GM19395 (cell line): ENCODE measurements around the gene BCL2A1.
"Not testable (repeated sequence)": the region's sequence is repeated elsewhere in the genome, so short reads cannot be mapped to it uniquely, and the experiment has no call there.

Experiments
- ATAC-seq: cut with Tn5 transposase; IDR thresholded peaks from one replicate; pipeline ENCODE4 v1.9.1; 2021; ENCODE audit warnings: mild to moderate bottlenecking, moderate library complexity; ENCODE audit not compliant: unreplicated experiment

BCL2A1 gene

GRCh38 chr15:79989682-79990081 lies 18.7 kb upstream of the BCL2A1 start:
- ATAC-seq = no peak

- no peak for ATAC-seq
Observed at GRCh38 chr15:79989183-79989582, 18.2 kb upstream of the BCL2A1 start.

DNA sequence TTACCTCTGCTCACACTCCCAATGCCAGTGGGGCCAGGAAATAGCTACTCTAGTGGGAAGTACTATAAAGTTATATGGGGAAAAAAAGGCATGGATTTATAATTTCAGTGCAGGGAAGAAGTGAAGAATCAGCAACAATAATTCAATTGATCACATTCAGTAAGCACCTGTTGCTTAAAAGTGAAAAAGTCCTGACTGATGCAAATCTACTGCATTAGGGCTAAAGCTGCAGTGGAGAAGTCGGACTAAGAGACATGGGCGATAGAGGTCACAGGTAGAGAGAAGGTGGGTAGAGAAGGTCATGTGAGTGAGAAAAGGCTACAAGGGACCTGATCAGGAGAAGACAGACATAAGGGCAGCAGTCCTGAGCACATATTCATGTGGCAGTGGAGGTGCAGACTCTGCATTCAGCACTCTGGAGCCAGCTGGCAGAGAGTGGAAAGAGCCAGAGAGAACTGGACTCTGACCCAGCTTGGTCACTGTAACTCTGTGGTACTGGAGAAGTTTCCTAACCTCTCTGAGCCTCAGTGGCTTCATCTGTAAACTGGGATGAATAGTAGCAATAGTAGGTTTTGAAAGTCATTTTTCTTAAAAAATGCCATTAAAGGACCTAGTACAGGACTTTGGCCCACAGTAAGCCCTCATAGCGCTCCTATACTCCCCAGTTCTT lies 17.6 kb upstream of the BCL2A1 start:
- ATAC-seq = no peak

GRCh38 chr15:79987969-79988368 lies 17.0 kb upstream of the BCL2A1 start:
- no peak for ATAC-seq

GRCh38 chr15:79987569-79987955 lies 16.6 kb upstream of the BCL2A1 start:
- no peak for ATAC-seq

GRCh38 chr15:79981831-79982455 lies 10.9 kb upstream of the BCL2A1 start:
- peak; percentile 32 for ATAC-seq

GRCh38 chr15:79978655-79979514 lies 7.9 kb upstream of the BCL2A1 start:
- peak; percentile 71 for ATAC-seq

- no peak for ATAC-seq
Observed at GRCh38 chr15:79978260-79978654, 7.3 kb upstream of the BCL2A1 start.

DNA sequence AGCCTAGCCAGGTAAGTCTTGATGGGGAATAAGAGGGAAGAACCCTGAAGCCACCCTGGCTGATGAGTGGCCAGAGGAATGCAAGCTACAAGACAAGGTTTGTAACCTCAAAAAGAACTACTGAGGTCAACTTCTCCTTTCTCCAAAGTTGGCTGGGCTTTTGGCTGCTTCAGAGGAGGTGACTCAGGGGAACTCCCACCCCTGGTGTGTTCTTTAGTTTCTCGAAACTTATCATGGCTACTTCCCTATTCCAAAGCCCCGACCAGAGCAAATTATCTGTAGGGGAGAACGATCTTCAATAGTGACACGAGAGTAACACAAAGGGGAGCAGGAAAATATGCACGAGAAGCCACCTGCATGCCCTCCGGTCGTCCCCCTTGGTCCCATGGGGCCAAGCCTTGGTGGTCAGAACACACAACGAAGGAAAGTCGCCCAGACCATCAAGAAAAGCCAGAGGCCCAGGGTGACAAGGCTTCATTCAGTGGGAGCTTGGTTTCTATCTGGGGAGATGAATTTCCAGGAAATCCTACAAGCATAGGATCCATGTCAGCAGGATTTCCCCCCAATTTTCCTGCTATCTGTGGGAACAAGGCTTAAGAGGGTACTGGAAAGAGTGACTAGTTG lies 6.5 kb upstream of the BCL2A1 start:
- peak; percentile 58 for ATAC-seq

DNA sequence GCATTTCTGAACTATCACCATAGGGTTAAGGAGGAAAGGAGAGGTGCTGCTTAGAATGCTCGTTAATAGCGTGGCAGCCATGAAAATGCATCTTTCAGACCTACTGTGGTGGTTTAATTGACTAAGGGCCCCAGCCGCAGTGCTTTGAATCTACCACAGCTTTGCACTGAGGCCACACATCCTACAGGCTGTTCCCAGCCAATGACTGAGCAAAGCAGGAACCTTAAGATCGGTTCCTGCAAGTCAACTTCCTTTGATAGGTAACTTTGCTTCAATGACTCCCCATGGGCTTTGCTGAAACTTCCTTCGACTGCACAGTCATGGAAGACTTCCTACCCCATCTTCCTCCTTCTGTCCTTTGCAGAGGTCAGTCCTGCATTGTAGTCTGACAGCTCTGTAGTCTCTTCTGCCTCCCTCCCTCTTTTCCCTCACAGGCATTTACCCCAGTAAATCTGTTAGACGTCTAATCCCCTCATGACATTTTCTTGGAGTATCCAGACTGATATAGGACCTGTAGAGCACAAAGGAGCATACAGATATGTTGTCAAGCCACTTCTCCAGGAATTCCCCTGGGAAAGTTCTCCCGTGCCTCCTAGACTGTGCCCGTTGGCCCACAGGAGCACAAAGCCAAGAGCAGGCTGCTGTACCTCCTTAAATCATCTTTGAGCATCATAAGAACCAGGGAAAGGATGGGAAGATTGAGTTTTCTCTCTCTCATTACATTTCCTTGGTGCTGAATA lies 2.6 kb upstream of the BCL2A1 start:
- no peak for ATAC-seq

DNA sequence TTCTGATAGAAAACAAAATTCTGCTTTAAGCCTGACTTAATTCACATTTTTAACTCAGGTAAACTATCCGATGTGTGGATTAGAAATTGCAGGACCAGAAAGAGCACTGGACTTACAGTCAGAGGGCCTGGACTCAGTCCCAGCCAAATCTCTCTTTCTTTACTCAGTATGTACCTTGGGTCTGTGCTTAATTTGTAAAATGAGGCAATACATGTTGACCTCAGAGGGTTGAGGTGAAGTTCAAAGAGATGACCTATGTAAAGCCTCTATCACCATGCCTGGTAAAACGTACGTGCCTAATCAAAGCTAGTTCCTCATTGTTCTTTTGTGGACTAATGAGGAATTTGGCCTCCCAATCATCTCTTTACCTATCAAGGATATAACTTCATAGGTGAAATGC lies 1.9 kb upstream of the BCL2A1 start:
- ATAC-seq = no peak

DNA sequence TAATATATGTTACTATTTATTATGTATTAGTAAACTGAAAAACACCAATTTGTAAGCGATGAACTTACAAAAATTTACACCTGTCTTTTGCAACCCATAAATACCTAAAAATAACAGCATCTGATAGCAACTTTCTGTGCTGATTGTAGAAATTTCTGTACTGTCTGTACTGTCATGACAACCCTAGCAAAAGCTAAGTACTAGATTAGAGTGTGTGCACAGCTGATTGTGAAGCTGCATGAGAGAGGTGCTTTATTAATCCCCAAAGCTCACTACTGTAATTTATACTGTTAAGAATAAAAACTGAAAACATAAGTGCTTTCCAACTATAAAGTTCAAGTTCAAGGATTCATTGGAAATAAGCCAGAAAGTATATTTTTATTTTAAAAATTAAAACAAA lies 815 bp downstream of the BCL2A1 start:
- ATAC-seq = no peak

DNA sequence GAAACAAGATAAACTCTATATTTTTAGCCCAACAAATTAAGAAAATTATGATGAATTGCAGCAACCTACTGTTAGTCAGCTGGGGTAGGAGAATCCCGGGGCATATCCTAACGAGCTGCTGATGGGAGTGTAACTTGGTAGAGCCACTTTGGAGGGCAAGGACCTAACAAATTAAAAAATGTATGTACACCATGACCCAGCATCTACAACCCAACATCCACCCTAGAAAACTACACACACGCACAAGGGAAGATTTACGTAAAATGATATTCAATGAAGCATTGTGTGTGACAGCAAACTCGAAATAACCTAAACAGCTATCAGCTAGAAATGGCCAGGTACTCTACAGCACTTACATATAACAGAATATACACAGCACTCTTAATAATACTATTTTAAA lies 1.9 kb downstream of the BCL2A1 start:
- ATAC-seq = no peak

- no peak for ATAC-seq
Observed at GRCh38 chr15:79967298-79968182, 3.5 kb downstream of the BCL2A1 start.

DNA sequence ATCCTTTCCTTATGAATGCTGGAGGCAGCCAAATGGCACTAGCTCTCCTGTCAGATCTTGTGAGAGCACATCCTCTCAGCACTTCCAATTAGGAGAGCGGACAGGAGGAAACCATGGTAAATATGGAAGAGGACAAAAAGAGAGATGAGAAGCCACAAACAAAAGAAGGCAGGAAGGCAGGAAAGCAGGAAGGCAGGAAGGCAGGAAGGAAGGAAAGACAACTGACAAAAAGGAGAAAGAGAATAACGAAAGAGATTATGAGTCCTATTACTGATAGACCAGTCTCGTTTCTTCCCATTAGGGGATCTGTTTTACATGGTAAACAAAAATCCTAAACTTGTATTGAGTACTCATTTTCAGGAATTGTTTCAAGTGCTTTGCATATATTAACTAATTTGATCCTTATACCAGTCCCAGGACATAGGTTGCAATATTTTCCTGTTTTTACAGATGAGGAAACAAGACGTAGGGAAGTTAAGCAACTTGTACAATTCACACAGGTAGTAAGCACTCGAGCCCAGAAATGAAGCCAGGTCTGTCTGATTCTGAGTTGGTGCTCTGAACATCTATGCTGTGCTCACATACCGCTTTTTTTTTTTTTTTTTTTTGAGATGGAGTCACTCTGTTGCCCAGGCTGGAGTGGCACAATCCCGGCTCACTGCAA lies 4.2 kb downstream of the BCL2A1 start:
- ATAC-seq = no peak

- ATAC-seq = no peak
Observed at GRCh38 chr15:79965846-79966630, 5.0 kb downstream of the BCL2A1 start.

GRCh38 chr15:79964232-79964805 lies 6.7 kb downstream of the BCL2A1 start:
- no peak for ATAC-seq

- ATAC-seq = not testable (repeated sequence)
Observed at GRCh38 chr15:79962921-79963320, 8.1 kb downstream of the BCL2A1 start.
